ENCODE data around the gene SRGAP2C.
A peak's percentile ranks its signal among the peaks of the same experiment; 100 is the strongest.
"Not testable (repeated sequence)": the region's sequence is repeated elsewhere in the genome, so short reads cannot be mapped to it uniquely, and the experiment has no call there.

The SRGAP2C gene

DNA sequence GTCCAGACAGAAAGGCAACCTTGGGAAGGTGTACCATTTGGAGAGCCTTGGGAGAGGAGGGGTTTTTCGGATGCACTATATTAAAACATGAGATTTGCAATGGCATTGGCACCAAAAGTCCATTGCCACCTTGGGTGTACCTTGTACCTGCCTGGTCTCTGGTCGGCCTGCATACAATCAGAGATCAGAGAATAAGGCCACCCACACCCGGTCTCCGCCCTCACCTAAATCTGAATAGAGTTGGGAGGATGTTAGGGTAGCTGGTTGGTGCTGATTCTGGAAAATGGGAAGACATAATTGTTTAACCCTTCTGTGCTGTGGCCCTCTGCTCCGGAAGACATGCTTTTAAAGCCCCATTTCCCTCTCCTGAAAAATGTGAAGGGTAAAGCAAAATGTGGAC, 3.1 kb downstream of the SRGAP2C start:
- not testable (repeated sequence) for DNase-seq

DNA sequence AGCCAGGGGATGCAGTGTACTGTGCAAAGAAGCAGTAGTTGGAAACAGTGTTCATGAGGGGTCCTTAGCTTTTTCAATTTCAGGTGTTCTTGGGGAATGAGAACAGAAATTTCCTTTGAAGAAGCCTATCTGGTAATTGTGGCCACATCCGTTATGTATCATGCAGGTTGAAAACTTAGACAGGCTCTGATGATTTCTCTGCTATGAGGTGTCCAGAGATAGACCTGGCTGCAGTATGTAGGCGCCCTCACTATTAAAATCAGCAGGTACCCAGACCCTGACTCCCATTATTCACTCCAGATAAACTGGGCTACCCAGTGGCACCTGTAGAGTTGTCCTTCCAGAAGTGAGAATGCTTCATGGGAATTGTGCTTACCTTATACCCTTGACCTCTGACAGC, 7.7 kb downstream of the SRGAP2C start:
- not testable (repeated sequence) for DNase-seq

DNA sequence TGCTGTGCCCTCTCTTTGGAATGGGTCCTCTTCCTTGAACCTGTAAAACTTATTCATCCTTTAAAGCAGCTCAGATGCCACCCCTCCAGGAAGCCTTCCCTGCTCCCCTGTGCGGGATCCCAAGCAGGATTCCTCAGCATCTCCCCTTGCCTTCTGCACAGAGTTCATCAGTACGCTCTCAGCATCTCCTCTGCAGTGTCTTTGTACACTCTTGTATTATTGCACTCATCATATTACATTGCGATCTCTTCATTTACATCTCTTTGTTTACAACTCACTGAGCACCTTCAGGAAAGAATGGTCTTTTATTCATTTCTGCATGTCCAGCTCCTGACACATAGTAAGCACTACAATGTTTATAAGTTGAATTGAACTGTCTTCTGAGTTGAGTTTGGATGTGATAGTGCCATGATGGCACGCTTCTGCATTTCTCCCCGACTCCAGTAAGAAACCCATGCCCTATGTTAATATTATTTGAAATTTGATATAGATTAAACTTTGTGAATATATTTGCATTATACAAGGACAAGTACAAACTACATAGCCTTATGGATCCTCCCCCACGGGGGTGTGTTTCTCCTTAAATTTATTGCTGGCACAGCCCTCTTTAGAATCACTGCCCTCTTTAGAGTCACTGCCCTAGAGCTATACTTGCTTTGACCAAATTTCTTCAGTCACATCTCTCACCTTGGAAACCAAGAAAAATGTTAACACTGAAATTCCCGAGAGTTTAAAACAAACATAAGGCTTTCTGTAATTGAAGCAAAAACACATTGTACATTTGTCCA, 12.5 kb downstream of the SRGAP2C start:
- not testable (repeated sequence) for DNase-seq

DNA sequence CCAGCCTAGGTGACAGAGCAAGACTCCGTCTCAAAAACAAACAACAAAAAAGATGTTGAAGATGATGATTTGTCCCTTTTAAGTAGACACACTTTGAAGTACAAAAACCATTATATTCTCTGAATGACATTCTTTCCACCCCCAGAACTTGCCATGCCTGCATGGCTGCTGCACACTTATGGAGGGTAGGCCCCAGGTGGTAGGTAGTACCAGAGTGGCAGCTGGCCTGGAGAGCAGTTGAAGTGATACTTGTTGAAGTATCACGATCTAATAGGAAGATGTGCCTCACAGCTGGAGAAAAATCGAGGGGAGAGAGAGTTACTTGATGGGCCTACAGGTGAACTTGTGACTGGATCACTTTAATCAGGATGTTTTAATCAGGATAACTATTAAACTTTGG, 15.0 kb downstream of the SRGAP2C start:
- DNase-seq, result not testable (repeated sequence)

DNA sequence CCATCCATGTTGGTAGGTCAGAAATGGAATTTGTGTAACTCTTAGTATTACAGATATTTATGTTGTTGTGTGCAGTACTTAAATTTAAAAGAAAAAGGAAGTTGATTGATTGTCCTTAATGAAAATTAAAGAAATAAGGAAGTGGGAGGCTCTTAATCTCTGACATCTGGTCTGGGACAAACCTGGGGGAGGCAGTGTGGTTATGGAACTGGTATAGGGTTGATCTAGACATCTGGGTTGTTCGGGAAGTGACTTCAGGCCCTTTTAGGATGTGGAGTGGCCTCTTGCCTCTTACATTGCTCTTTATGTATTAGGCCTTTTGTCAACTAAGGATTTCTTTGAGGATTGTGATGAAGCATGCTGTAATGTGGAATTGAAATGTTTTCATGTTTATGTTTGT, 15.5 kb downstream of the SRGAP2C start:
- DNase-seq, result not testable (repeated sequence)

DNA sequence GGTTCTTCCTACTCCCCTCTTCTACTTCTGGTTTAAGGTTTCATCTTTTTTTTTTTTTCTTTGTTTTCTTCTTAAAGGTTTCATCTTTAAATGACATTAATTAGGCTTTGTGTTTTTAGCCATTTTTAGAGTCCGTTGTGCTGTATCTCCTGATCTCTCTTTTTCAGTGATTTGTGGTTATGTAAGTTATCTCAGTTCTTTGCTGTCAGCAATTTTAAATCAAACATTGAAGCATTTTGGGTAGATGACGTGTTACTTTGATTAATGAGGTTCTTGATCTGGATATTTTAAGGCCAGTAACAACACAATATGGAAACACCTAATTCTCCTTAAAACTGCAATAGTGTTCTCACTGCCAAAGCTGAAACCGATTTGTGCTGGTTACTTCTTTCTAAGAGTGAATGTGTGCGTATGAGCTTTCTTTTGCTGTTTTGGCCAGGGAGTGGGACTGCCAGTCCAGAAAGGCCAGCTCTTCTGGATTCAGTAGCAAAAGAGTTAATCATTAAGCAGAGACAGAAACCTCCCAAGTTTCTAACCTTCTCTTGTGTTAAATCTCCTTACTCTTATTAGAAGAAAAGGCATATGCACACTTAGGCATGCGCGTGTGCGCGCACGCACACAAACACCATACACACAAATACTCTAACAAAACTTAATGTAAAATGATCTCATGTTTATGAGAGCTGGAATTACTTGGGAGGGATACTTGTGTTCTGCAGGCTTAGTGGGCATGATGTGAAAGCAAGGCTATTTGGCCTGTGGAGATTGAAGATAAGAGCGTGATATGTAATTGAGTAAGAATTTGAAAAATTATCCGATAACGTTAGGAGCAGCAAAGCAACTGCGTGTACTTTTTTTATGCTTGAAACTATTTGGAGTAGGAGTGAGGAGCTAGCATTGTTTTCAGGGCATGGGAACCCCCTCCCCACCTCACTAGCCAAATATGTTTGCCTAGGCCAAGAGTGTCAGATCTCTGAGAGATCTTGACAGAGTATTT, 16.5 kb downstream of the SRGAP2C start:
- not testable (repeated sequence) for DNase-seq

DNA sequence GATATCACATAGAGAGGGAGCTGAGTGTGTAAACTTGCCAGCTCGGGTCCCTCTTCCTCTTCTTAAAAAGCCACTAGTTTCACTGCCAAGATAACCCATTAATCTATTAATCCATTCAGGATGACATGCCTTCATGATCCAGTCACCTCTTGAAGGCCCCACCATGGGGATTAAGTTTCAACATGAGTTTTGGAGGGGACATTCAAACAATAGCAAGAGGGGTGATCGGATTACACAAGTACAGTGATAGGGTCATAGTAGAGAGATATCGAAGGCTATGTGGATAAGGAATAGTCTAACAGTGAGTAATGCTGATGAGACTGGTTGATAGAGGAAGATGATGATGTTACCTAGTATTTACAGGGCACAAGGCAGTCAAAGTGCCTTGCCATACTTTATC, 18.2 kb downstream of the SRGAP2C start:
- DNase-seq, result not testable (repeated sequence)

DNA sequence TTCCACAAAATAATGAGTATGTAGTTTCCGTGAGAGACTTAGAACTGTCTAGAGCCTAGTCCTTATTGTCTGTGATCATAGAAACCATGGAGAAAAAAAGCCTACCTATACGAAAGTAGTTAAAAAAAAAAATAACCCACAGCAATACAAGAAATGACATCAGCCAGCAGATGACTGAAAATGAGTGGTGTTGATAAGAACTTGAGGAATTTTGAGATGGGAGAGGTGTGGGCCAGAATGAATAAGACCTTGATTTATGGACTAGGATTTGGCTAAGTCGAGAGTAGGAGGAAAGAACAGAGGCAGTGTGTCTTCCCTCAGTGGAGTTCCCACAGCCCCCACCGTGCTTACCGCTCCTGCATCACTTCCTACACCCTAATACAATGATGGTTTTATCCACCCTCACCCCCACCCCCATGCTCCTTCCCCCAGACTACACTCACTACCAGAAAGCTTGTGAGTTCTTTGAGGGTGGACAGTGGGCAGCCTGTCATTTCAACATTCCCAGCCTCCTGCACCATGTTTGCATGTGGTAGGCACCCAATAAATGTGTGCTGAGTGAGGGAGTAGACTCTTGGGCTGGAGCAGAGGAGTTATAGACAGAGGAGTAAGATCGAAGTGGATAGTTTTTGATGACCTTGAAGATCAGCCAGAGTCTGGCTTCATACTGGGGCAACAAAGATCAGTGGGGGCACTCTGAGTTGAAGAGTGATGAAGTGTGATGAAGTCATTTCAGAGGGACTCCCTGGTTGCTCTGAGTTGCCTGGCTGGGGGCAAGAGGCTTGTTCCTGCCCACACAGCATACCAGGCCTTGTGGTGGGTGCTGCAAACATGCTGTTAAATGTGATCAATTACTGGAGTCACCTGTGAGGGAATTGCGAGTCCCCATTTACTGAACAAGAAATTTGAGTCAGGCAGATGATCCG, 21.3 kb downstream of the SRGAP2C start:
- not testable (repeated sequence) for DNase-seq

DNA sequence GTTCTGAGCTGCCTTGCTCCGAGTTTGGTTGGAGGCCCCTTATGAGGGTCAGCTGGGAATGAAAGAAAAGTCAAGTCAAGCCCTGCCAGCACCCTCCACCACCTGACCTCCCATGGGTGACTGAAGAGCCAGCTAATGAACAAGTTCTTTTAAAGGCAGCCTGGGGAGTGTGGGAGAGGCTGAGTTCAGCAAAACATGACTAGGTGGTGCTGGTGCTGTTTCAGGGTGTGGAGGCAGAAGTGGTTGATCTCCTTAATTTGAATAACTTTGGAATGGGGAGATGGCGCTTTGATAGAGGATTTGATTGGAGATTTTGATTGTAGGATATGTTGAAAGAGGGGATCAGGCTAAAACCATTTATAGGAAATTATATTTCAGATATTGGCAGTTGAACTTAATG, 22.6 kb downstream of the SRGAP2C start:
- not testable (repeated sequence) for DNase-seq

DNA sequence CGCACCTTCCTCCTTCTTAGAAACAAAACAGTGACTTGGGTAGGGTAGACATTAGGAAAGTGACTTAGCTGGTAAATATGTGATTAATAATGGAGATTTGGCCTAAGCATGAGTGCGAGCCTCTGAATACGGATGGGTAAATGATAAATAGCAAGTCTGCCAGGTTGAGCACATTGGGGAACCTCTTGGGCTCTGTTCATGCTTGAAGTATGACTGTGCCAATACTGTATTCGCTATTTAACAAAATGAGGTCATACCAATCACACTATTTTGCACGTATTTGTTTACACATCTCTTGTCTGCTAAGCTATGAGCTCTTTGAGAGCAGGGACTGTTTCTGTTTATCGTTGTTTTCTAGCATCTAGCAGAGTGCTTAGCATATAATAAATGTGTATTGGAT, 23.6 kb downstream of the SRGAP2C start:
- DNase-seq, result not testable (repeated sequence)

DNA sequence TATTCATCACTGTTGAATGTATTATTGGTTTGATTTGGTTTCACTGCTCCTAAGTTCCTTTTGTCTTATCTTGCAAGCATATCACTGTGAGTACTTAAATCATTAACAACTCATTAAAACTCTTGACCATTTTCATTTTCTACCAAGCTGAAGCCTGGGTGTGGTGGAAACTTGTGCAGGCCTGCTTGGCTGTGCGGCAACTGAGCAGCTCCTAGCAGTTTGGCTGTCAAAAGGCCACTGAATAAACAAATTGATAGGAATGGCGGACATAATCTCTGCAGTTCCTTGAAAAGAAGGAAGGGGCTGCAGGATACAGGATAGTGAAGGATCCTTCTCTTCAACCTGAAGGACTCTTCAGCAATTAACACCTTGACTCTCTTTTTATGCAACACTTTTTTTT, 26.0 kb downstream of the SRGAP2C start:
- not testable (repeated sequence) for DNase-seq

DNA sequence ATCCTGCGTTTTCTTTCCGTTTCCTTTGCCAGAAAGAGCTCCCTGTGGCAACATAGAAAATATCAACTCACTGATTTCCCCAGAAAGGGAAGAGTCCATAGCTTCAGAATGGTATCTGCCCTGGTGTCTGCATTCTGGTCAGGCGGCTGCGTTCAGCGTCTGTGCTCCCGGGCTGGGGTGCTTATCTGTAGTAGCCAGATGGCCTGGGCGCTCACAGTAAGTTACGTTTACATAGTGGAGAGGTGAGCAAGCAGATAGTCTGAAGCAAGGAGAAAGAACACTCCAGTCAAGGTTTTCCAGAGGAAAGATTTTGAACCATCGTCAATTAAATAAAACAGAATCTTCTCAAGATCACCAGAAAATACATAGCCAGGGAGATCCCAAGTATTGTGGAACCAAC, 28.7 kb downstream of the SRGAP2C start:
- DNase-seq, result peak; percentile 19

DNA sequence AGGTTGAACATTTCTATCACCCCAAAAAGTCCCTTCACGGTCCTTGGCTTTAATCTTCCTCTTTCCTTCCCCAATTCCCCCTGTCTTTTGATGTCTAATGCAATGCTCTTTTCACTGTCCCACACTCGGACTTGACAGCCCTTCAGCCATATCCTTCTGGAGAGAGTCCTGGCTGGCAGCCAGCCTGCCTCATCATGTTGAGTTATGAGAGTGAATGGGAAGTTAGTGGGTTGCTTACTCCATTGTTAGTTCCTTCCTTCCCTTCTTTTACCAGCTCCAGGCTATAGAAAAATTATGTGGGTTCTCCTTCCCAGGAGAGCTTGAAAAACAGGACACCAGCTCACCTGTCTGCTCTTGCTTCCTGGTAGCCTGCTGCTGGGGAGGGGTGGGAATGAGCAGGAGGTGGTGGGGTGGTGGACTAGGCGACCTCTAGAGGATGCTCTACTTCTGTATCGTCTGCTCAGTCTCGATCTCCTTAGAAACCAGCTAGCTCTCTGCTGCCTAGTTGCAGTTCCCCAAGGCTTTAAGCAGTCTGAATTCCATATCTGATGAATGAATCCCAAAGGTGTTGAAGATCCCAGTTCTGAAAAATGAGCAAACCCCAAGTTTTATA, 29.9 kb downstream of the SRGAP2C start:
- not testable (repeated sequence) for DNase-seq

DNA sequence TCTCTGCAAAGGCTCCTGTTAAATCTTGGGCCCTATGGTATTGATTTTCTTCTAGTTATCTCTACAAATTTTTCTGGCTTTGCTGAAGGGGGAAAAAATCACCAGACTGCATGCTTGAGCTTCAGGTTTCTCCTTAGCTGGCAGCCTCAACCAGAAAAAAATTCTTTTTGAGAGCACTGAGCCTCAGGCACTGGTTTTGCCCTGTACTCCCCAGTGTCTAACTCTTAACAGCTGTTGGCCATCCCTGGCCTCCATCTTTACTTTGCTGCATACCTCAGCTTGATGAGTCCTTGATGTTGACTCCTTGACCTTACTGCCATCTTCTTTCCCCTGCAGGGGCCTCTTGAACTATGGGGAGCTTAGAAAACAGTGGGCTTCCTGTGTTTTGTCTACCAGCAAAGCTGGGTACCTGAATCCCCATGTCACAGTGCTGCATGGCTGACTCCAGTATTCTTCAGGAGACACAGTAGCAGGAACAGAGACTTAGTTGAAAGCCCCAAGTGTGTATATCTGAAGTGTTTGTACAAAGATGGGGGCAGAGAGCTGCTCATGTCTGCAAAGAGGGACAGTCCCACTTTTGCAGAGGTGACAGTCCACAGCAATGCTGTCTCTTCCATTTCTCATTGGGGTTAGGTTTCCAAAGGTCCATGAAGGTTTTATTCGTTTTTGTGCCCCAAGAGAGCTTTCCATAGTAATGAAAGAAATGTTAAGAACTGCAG, 31.1 kb downstream of the SRGAP2C start:
- not testable (repeated sequence) for DNase-seq

DNA sequence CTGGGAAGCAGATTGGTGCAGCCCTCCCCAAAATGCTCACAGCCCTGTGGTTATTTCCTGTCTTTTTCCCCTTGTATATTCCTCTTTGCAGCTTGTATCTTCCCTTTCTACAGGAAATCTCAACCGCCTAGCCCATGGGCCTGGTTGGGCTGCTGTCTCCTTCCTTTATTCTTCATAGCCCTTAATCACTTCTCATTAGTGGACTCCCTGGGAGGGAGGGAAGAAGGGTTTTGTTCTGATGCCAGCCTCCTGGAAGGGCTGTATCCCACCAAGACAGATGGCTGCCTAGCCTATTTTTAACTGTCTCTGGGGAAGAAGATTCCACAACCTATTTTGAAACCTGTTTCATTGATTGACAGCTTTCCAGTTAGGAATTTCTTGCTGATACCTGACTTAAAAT, 31.9 kb downstream of the SRGAP2C start:
- DNase-seq, result not testable (repeated sequence)

DNA sequence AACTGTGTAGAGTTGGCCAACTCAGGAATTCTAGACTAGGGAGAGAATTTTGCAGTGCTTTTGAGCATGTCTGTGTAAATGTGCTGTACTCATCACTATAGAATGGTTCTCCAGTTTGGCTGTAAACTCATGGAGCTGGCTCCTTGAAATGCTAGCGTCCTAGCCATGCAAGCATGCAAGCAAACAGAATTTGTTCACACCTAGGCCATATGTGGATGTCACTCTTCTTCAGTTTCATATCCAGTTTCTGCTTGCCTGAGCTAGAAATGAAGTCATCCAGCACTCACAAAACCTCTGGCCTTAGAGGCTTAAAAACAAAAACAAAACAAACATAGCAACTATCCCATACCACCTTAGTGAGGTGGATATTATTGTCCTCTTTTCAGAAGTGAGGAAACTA, 37.0 kb downstream of the SRGAP2C start:
- not testable (repeated sequence) for DNase-seq

DNA sequence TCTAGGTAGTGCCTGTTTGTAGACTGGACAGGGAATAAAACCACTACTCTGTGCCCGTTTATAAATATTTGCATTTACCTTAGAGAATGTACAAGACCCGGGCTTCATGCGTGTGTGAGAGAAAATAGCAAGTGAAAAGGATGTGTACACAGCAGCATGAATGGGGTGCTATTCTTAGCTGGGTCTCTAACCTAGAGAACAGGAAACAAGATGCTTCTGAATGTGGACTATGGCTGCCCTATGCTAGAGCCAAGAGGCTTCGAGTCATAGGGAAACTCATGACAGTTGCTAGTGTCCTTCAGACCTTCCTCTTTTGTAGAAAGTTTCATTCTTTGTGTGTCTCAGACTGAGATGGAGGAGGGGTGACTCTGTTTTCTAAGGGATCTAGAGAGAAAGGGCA, 39.9 kb downstream of the SRGAP2C start:
- not testable (repeated sequence) for DNase-seq

DNA sequence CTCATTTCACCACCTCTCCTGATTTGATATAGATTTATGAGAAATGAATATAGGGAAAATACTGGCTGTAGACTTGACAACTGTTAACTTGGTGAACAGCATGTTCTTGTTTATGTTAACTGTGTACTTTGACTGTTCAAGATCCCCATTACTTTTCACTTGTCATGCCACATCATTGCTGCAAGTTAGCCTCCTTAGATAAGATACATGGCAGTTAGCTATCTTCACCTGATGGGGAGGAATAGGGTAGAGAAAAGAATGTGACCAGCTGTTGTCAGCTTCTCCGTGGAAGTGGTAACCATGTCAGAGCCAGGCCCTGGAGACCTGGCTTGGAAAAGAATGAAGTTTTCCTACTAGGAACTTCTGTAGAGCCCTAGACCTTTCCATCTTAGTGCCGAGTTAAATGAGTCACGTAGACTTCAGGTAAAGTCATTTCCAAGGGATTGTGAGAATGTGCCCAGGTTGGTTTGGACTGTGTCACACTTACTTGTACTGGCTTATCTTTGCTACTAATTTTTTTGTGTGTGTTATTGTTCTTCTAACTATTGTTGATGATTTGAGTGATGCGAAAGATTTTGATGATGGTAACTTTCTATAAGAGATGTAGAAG, 41.6 kb downstream of the SRGAP2C start:
- not testable (repeated sequence) for DNase-seq

DNA sequence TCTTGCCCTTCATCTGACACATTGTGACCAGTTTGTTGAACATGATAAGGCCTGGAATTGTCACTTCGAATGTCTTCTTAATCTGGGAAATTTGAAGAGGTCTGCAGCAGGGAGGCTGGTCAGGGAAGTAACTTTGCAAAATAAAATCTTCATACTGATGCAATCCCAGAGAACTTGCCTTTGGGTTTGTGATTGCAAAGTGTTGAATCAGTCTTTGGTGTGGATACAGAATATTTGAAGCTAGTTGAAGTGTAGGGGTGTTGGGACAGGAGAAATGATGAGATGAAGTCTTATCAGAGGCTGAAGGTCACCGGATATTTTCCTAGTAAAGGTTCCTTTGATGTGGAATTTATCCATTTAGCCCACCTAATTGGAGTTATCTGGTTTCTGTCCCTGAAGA, 42.1 kb downstream of the SRGAP2C start:
- DNase-seq, result not testable (repeated sequence)

DNA sequence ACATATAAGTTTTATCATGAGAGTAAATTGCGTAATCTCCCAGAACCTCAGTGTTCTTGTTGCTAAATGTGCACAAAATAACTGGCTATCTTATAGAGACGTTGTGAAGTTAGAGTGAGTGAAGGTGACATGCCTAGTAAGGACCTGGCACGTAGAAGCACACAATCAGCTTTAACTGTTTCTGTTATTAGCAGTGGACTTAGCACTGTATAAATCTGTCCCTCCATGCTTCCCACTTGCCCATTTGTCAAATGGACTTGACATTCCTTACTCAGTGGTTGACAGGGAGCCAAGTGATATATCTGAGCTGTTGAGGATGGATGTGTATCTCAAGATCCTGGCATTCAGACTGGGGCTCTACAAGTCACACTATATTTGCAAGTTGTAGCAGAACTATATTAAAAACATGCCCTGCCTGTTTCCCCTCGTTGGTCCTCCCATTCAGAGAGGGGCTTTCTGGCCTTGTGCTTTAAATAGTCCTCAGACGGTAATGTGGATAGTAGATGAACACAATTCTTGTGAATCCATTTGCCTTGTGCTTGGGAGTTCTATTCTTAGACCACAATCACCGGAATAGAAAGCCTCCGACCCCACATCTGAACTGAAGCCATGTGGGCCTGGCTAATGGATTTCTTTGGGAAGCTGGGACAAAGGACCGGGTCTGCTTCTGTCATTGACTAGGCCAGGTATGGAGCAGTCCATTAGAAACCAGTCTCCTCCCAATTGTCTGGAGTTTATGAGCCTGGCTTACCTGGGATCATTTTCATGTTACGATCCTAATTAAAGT, 43.0 kb downstream of the SRGAP2C start:
- not testable (repeated sequence) for DNase-seq

Data from NCI-H69 (cell line).